Kidney (tissue), 14 donors: ENCODE data around the gene EMP3. TPM values are rescaled to one million over a fixed set of nuclear protein-coding genes. Genes with fewer than 3 reads are reported as not detected.

Source experiments
- DNase-seq, 5 donors: peaks; one replicate each; pipeline ENCODE4 v3.0.0-alpha.2; 2013 to 2020
- FAIRE-seq: peaks from 2 replicates; lab custom pipeline; 2012; peaks lifted over from hg19 to GRCh38; lab: Jason Lieb, UNC
- H3K27ac ChIP-seq, 2 donors: one replicate each; pipeline ENCODE4 v1.7.0; 2013; ENCODE audit warnings: low read depth in 2 of 2, low read length in 2 of 2, inconsistent platforms in 1 of 2
- H3K27me3 ChIP-seq: one replicate; pipeline ENCODE4 v1.7.1; 2013; ENCODE audit warnings: low read length, inconsistent platforms; ENCODE audit not compliant: control insufficient read depth, insufficient read depth
- H3K36me3 ChIP-seq, 3 donors: one replicate each; pipeline versions ENCODE4 v1.7.0 to v1.7.1; 2013; ENCODE audit warnings: low read length in 3 of 3, control low read depth in 1 of 3, inconsistent platforms in 1 of 3; ENCODE audit not compliant: insufficient read depth in 3 of 3, control insufficient read depth in 2 of 3
- H3K4me1 ChIP-seq, 3 donors: one replicate each; pipeline versions ENCODE4 v1.7.0 to v1.7.1; 2013; ENCODE audit warnings: low read length in 3 of 3, inconsistent platforms in 1 of 3, low read depth in 1 of 3; ENCODE audit not compliant: control insufficient read depth in 2 of 3, insufficient read depth in 2 of 3
- H3K4me3 ChIP-seq, 3 donors: one replicate each; pipeline versions ENCODE4 v1.7.0 to v1.8.1; 2013; ENCODE audit warnings: low read length in 3 of 3, control low read depth in 1 of 3, inconsistent platforms in 1 of 3
- H3K9ac ChIP-seq, 3 donors: one replicate each; pipeline versions ENCODE4 v1.7.0 to v1.7.1; 2013; ENCODE audit warnings: low read length in 3 of 3, control low read depth in 1 of 3, inconsistent platforms in 1 of 3
- H3K9me3 ChIP-seq, 3 donors: one replicate each; pipeline versions ENCODE4 v1.7.0 to v1.7.1; 2013; ENCODE audit warnings: low read length in 3 of 3, control low read depth in 1 of 3, inconsistent platforms in 1 of 3; ENCODE audit not compliant: control insufficient read depth in 2 of 3, insufficient read depth in 1 of 3
- CTCF ChIP-seq: IDR thresholded peaks from 3 replicates; pipeline ENCODE4 v1.5.1; 2012; ENCODE audit warnings: mild to moderate bottlenecking, moderate library complexity, borderline replicate concordance; ENCODE audit not compliant: insufficient read depth; ENCODE audit errors: extremely low read depth
- intact Hi-C: fragments of 100-400 bp; cut with DNase I; formaldehyde crosslinking; loops from one replicate; pipeline ENCODE4 v1.11.1; 2022
- polyA plus RNA-seq: library from polyadenylated mRNA; stranded (reverse); fragments of 350-450 nt; fragmentation: Illumina TruSeq; extraction: RNeasy Lipid Tissue Mini Kit (QIAGEN cat#74804); gene quantifications from one replicate; pipeline ENCODE4 v1.2.3, GENCODE V29; 2014; ENCODE audit warnings: low read depth, low replicate concordance; ENCODE audit not compliant: insufficient read depth
- total RNA-seq: library from RNA; stranded (reverse); fragmentation: NEBNext Ultra II Directional; extraction: Animal tissue kit (Norgen Biotek cat#: 25700); gene quantifications from one replicate; pipeline ENCODE4 v1.2.1, GENCODE V29; 2021
- donor health status: control.
- donor health status: control.
- donor health status: control.
- donor health status: control.
- donor health status: control.
- donor health status: DM: yes; HTN: yes; CAD: no.
- donor health status: Normal renal cell carcinoma (clear cell type).

The EMP3 gene
- total and polyA plus RNA-seq, 2 donors from 2014 or later: 75.9 to 78.6 TPM

- Histone ChIP-seq H3K9me3 (no peaks in the 10 kb centered on the region), H3K4me1 (peaks cover 0 to 26% (median 11%) of the 10 kb centered on the region in 3 donors), H3K27ac (peak overlapping the region; percentile 92 to 96), H3K4me3 (peak overlapping the region; percentile 55 to 83 (median 82)), H3K9ac (peak overlapping the region; percentile 45 to 78 (median 55)), H3K27me3 (no peaks in the 10 kb centered on the region), H3K36me3 (no peaks in the 10 kb centered on the region)
- DNase-seq: peak; percentile 89 to 95 (median 94)
- intact Hi-C loops: no loop called here
- FAIRE-seq: no peak
- peak; percentile 6 for TF ChIP-seq CTCF
Measured at GRCh38 chr19:48330012-48330681, 4.8 kb downstream of the EMP3 start.

GRCh38 chr19:48332351-48332661 lies 7.0 kb downstream of the EMP3 start:
- Histone ChIP-seq H3K27ac (peak overlapping the region; percentile 75 to 96), H3K36me3 (no peaks in the 10 kb centered on the region), H3K9ac (peak overlapping the region; percentile 24 to 65 (median 34)), H3K9me3 (no peaks in the 10 kb centered on the region), H3K27me3 (no peaks in the 10 kb centered on the region), H3K4me1 (peaks cover 0 to 23% (median 11%) of the 10 kb centered on the region in 3 donors), H3K4me3 (peak overlapping the region; percentile 59 to 69 (median 60))
- DNase-seq (peak in 1 of 5 donors; percentile 36), FAIRE-seq (no peak)
- TF ChIP-seq CTCF: no peak
- intact Hi-C loops: no loop called here

- TF ChIP-seq CTCF: no peak
- peak overlapping the region; percentile 55 to 83 (median 76) for H3K9ac ChIP-seq
- peaks cover 0 to 23% (median 11%) of the 10 kb centered on the region in 3 donors for H3K4me1 ChIP-seq
- peak overlapping the region; percentile 78 to 96 for H3K27ac ChIP-seq
- no peaks in the 10 kb centered on the region for H3K36me3 ChIP-seq
- peak overlapping the region; percentile 59 to 69 (median 60) for H3K4me3 ChIP-seq
- no peaks in the 10 kb centered on the region for H3K9me3 ChIP-seq
- DNase-seq: peak; percentile 94 to 99 (median 95)
- peak; percentile 91 for FAIRE-seq
- intact Hi-C loops: no loop called here
- H3K27me3 ChIP-seq: no peaks in the 10 kb centered on the region
Measured at GRCh38 chr19:48332662-48333466, 7.5 kb downstream of the EMP3 start.
